GM12864 (cell line): ENCODE measurements around the gene MCM3AP.

Experiments
- DNase-seq: peaks from one replicate; pipeline ENCODE4 v3.0.0-alpha.2; 2011; ENCODE audit warnings: low read depth
- H3K4me3 ChIP-seq: 2 replicates; pipeline ENCODE4 v1.5.1; 2011; ENCODE audit warnings: mild to moderate bottlenecking, low read depth, low read length, control low read depth
- TF ChIP-seq, protein P1 (sequence below): IDR thresholded peaks from 2 replicates; pipeline ENCODE4 v1.5.1; 2011; ENCODE audit warnings: low read depth, mild to moderate bottlenecking, moderate library complexity, low read length, control low read depth, inconsistent platforms; ENCODE audit errors: missing control alignments

Gene MCM3AP

DNA sequence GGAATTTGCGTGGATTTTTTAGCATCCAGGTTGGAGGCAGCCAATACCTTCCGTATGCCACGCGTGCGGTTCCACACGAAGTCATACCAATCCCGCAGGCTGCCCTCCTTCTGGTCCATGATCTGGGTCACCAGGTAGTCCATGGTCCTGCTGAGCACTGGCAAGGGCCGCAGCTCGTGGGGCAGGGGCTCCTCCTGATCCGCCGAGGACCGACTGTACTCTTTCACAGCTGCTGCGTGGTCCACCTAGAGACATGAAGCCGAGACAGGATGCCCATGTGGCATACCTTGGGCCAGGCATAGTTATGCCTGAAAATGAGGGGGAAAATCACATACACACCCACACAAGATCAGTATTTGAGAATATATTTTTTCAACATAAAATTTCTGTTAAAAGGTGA lies 12.1 kb downstream of the MCM3AP start:
- H3K4me3 ChIP-seq = no peak overlapping the region
- TF ChIP-seq, protein P1, sequence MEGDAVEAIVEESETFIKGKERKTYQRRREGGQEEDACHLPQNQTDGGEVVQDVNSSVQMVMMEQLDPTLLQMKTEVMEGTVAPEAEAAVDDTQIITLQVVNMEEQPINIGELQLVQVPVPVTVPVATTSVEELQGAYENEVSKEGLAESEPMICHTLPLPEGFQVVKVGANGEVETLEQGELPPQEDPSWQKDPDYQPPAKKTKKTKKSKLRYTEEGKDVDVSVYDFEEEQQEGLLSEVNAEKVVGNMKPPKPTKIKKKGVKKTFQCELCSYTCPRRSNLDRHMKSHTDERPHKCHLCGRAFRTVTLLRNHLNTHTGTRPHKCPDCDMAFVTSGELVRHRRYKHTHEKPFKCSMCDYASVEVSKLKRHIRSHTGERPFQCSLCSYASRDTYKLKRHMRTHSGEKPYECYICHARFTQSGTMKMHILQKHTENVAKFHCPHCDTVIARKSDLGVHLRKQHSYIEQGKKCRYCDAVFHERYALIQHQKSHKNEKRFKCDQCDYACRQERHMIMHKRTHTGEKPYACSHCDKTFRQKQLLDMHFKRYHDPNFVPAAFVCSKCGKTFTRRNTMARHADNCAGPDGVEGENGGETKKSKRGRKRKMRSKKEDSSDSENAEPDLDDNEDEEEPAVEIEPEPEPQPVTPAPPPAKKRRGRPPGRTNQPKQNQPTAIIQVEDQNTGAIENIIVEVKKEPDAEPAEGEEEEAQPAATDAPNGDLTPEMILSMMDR = no peak
- DNase-seq = no peak

DNA sequence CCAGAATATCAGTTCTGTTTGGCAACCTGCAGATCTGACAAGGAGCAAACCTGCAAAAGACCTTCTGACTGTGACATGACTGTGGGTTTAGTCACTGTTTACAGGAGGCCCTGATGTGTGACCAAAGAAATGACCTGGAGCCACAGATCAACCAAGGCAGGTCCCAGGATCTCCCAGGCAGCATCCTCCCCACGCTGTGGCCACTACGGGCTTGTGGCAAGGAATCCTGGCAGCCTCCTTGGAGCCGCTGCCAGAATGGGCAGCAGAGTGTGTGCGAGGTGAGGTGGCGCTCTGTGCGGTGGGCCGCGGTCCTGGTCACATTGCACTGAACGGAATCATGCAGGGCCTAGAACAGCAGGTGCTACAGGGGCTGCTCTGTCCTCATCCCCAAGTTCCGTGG lies 15.9 kb downstream of the MCM3AP start:
- TF ChIP-seq, protein P1 = no peak

DNA sequence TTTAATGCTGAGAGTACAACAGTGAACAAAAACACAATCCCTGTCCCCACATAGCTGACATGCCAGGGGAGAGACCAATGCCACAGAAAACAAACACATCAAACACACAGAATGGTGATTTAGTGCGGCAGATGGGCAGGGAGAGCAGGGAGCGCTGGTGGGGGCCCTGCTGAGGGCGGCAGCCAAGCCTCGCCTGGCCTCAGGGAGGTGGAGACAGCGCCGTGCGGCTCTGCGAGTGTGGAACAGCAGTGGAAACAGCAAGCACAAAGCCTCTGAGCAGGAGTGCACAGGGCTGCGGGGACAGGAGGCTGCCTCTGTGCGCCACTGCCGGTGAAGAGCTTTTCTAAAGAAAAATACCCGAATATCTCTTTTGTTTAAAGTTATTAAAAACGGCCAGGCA lies 17.0 kb downstream of the MCM3AP start:
- DNase-seq = no peak
- TF ChIP-seq, protein P1 = no peak
- no peak overlapping the region for H3K4me3 ChIP-seq

More for the DNA sequence above, 15.9 kb downstream of the MCM3AP start:
- H3K4me3 ChIP-seq = no peak overlapping the region
- DNase-seq = no peak

DNA sequence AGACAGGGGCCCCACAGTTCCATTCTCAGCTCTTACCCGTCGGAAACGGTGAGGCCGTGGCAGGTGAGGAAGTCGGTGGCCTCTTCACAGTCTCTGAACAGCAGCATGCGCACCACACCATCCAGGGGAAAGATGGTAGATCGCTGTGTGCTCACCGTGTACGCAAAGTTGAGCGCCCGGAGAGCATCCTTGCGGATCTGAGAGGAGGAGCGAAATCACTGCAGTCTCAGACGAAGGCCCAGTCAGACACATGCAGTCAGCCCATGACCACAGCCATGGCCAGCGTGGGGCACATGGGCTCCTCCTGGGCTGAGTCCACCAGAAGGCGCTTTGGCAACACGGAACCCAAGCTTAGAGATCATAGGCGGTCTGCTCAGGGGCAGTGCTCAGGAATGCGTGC lies 18.5 kb downstream of the MCM3AP start:
- TF ChIP-seq, protein P1 = no peak
- no peak overlapping the region for H3K4me3 ChIP-seq
- DNase-seq = no peak

DNA sequence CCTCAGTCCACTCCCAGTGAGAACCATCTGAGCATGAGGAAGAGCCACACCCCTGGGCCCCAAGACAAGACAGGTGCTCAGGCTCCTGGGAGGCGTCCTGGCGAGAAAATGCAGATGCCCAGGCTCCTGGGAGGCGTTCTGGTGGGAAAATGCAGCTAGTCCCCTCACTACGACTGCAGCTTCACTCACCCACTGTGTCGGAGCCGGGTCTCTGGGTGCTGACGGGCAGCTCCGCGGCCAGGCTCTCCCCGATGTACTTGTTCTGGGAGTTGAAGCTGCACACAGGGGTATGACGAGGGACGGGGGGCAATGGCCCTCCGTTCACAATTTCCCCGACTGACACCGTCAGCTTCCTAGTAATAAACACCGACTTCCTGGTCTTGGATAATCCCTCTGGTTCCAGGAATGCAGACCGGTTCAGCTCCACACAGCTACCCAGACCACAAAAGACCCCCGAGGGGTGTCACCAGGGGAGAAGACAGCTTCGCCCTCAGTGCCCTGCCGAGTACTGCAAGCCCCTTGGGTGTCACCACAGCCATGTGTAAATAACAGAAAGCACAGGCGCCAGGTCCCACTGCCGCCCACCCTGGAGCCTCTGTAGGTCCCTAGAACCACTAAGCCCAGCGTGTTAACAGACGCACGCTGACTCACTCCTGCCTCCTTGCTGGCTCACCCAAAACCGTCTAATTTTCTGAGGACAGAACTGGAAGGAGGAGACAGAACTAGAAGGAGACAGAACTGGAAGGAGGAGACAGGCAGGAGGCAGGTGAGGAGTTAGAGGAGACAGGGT lies 19.5 kb downstream of the MCM3AP start:
- H3K4me3 ChIP-seq = no peak overlapping the region
- DNase-seq = no peak
- TF ChIP-seq, protein P1 = no peak

DNA sequence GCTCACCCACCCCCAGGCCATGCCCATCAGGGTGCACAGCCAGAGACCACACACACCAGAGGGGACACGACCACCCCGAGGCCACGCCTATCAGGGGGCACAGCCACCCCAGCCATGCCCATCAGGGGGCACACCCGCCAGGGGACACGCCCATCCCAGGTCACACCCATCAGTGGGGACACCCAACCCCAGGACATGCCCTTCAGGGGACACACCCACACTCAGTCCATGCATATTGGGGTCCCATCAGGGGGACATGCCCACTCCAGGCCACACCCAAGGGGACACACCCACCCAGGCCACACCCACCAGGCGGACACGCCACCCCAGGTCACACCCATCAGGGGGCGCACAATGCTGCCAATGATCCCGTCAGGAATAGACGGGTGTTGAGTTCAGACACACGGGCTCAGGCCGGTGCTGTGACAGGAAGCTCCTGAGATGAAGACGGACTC lies 20.7 kb downstream of the MCM3AP start:
- TF ChIP-seq, protein P1 = no peak
- H3K4me3 ChIP-seq = no peak overlapping the region
- DNase-seq = no peak
